Natural killer cell (primary cell): ENCODE measurements around the gene PLP1. TPM values are rescaled to one million over a fixed set of nuclear protein-coding genes. Genes with fewer than 3 reads are reported as not detected.

ENCODE experiments used
- ATAC-seq, 3 donors: fragments of 150-1000 bp in 2 of 3; fragments of 200-7000 bp in 1 of 3; cut with Tn5 transposase; 1 replicate in 1 of 3; 2 replicates in 2 of 3; pipeline ENCODE4 v1.10.0; 2021; ENCODE audit warnings: mild to moderate bottlenecking in 2 of 3, moderate library complexity in 2 of 3
- DNase-seq, 2 donors: peaks; one replicate each; pipeline versions ENCODE4 v3.0.0 to v3.0.0-alpha.2; 2013 to 2021; ENCODE audit warnings: mixed read lengths in 1 of 2
- H3K27ac ChIP-seq: one replicate; pipeline ENCODE4 v1.5.1; 2013; ENCODE audit warnings: mild to moderate bottlenecking, low read length
- H3K27me3 ChIP-seq: one replicate; pipeline ENCODE4 v1.6.1; 2013; ENCODE audit warnings: low read length; ENCODE audit not compliant: control insufficient read depth, insufficient read depth
- H3K36me3 ChIP-seq: one replicate; pipeline ENCODE4 v1.6.1; 2013; ENCODE audit warnings: low read length; ENCODE audit not compliant: control insufficient read depth, insufficient read depth
- H3K4me1 ChIP-seq: one replicate; pipeline ENCODE4 v1.6.1; 2013; ENCODE audit warnings: low read length; ENCODE audit not compliant: control insufficient read depth, insufficient read depth
- H3K4me3 ChIP-seq: one replicate; pipeline ENCODE4 v1.5.1; 2013; ENCODE audit warnings: low read length
- H3K9me3 ChIP-seq: one replicate; pipeline ENCODE4 v1.6.1; 2013; ENCODE audit warnings: low read length; ENCODE audit not compliant: control insufficient read depth, insufficient read depth
- H3K27ac Mint-ChIP-seq, 2 donors: one replicate each; pipeline ENCODE4 v1.8.0; 2022; ENCODE audit warnings: mild to moderate bottlenecking in 2 of 2, mixed read lengths in 2 of 2, moderate library complexity in 1 of 2
- H3K27me3 Mint-ChIP-seq, 2 donors: one replicate each; pipeline ENCODE4 v1.8.0; 2022; ENCODE audit warnings: low read depth in 2 of 2, mixed read lengths in 2 of 2
- H3K36me3 Mint-ChIP-seq: one replicate; pipeline ENCODE4 v1.8.0; 2022; ENCODE audit warnings: mixed read lengths
- H3K4me1 Mint-ChIP-seq, 2 donors: one replicate each; pipeline ENCODE4 v1.8.0; 2022; ENCODE audit warnings: mixed read lengths in 2 of 2
- H3K4me3 Mint-ChIP-seq: one replicate; pipeline ENCODE4 v1.8.0; 2022; ENCODE audit warnings: mild to moderate bottlenecking, moderate library complexity, mixed read lengths
- H3K9me3 Mint-ChIP-seq, 2 donors: one replicate each; pipeline ENCODE4 v1.8.0; 2022; ENCODE audit warnings: mixed read lengths in 2 of 2
- WGBS: methylation state at CpG from one replicate; pipeline ENCODE4 v1.1.7; 2013; ENCODE audit warnings: missing lambda C conversion rate; ENCODE audit not compliant: insufficient coverage; 5-methylcytosine and 5-hydroxymethylcytosine counted together
- intact Hi-C: fragments of 100-400 bp; cut with micrococcal nuclease; formaldehyde crosslinking; loops from one replicate; pipeline ENCODE4 v1.14.2; 2022
- total RNA-seq, 4 donors: library from RNA; stranded (reverse); fragments of 120-200 nt in 1 of 4; gene quantifications; one replicate each; pipeline versions ENCODE4 v1.2.3 to v1.2.4, GENCODE V29; 2013 to 2022
- TF ChIP-seq, protein P1 (sequence below): fragments of 200-600 bp; IDR thresholded peaks from one replicate; pipeline ENCODE4 v1.8.0; 2022; ENCODE audit warnings: antibody characterized with exemption

PLP1 gene
- total RNA-seq, 3 donors from 2014 or later (not counting 1 experiment from before 2014, with no cell fraction given), result not detected

DNA sequence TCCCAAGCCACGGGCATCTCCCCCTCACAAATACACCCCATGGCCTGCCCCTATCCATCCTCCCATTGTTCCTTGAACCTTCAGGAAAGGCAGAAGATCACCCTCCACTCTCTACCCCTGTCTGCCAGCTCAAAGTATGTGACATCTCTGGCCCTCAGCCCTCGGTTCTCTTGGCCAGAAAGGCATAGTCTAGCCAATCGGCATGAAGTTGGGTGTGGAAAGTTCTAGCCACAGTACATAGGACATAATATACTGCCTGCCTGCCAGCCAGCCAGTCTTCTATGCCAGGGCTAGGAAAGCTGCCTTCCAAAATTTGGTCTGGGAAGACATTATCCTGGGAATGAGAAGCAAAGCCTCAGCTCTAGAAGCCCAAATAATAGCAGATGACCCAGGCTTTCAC, 3.2 kb upstream of the PLP1 start:
- H3K4me3 ChIP-seq, result no peak overlapping the region
- Mint-ChIP-seq H3K9me3 (no peaks in the 10 kb centered on the region), H3K27ac (no peak overlapping the region), H3K4me1 (no peaks in the 10 kb centered on the region), H3K36me3 (no peaks in the 10 kb centered on the region), H3K27me3 (peaks cover 0 to 2% of the 10 kb centered on the region in 2 donors), H3K4me3 (no peak overlapping the region)
- intact Hi-C loops, result no loop called here
- no peaks in the 10 kb centered on the region for H3K36me3 ChIP-seq
- ATAC-seq (no peak), DNase-seq (no peak)
- 79% methylated on average over 3 of the region's 3 CpGs for WGBS
- H3K4me1 ChIP-seq, result no peaks in the 10 kb centered on the region
- no peaks in the 10 kb centered on the region for H3K9me3 ChIP-seq
- H3K27ac ChIP-seq, result no peak overlapping the region
- TF ChIP-seq, protein P1, sequence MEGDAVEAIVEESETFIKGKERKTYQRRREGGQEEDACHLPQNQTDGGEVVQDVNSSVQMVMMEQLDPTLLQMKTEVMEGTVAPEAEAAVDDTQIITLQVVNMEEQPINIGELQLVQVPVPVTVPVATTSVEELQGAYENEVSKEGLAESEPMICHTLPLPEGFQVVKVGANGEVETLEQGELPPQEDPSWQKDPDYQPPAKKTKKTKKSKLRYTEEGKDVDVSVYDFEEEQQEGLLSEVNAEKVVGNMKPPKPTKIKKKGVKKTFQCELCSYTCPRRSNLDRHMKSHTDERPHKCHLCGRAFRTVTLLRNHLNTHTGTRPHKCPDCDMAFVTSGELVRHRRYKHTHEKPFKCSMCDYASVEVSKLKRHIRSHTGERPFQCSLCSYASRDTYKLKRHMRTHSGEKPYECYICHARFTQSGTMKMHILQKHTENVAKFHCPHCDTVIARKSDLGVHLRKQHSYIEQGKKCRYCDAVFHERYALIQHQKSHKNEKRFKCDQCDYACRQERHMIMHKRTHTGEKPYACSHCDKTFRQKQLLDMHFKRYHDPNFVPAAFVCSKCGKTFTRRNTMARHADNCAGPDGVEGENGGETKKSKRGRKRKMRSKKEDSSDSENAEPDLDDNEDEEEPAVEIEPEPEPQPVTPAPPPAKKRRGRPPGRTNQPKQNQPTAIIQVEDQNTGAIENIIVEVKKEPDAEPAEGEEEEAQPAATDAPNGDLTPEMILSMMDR, result no peak
- no peaks in the 10 kb centered on the region for H3K27me3 ChIP-seq

DNA sequence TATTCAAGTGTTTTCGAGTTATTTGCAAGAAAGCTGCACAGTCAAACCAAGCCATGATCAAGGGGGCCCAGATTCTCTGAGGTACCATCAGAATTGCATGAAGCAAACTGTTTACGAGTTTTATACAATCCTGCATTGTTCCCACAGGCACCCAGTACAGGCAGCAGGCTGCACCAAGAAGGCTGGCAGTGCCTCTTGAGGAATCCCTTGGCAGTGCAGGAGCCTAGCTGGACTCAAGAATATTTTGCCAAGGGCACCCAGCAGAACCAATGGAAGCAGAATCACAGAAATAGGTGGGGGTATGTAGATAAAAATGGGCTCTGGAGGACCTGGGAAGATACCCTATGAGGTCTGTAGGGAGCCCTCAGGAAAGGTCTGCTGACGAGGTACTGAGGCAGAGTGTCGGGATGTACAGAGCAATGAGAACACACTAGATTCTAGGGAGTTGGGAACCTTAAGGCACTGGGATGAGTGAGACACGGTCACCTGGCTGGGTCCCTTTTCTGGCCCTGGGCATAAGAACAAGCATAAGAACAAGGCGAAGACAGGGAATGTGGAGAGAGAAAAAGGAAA, 2.5 kb upstream of the PLP1 start:
- TF ChIP-seq, protein P1, result no peak
- peaks cover 0 to 2% of the 10 kb centered on the region in 2 donors for H3K27me3 Mint-ChIP-seq
- Histone ChIP-seq H3K4me1 (no peaks in the 10 kb centered on the region), H3K9me3 (no peaks in the 10 kb centered on the region), H3K36me3 (no peaks in the 10 kb centered on the region), H3K4me3 (no peak overlapping the region), H3K27me3 (no peaks in the 10 kb centered on the region), H3K27ac (no peak overlapping the region)
- H3K4me3 Mint-ChIP-seq, result no peak overlapping the region
- intact Hi-C loops, result no loop called here
- H3K9me3 Mint-ChIP-seq, result no peaks in the 10 kb centered on the region
- H3K27ac Mint-ChIP-seq, result no peak overlapping the region
- ATAC-seq (no peak), DNase-seq (no peak)
- no peaks in the 10 kb centered on the region for H3K4me1 Mint-ChIP-seq
- no peaks in the 10 kb centered on the region for H3K36me3 Mint-ChIP-seq
- WGBS, result 78% methylated on average over 6 of the region's 6 CpGs

DNA sequence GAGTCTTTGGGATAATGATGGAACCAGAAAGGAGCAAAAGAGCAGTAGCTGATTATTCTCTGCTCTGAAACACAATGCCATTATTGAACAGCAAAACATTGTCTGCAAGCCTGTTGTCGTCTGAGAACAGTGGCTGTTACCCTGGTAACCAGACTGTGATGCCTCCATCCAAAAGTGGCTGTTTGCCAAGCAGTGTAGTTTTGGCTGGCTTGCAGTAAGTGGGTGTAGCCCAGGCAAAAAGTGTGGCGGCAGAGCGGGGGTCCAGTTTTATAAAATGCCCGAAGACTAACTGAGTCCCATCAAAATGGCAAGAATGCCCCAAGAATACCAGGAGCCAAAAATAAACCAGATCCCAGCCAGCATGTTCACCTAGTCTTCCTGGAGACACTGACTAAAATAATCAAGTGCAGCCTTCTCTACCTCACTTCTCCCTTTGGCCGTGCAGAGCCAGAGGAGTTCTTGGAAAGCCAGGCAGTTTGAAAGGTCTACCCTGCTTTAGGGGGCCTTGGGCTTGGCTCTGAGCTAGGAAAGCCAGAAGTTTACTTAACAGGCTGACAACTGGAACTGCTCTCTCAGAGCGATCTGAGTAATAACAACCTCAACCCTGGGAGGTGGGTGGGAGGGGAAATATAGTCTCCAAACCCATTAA, 2.6 kb downstream of the PLP1 start:
- H3K27ac ChIP-seq, result no peak overlapping the region
- no peaks in the 10 kb centered on the region for H3K9me3 ChIP-seq
- no peaks in the 10 kb centered on the region for H3K4me1 Mint-ChIP-seq
- ATAC-seq (no peak), DNase-seq (no peak)
- H3K4me3 ChIP-seq, result no peak overlapping the region
- peaks cover 0 to 2% of the 10 kb centered on the region in 2 donors for H3K27me3 Mint-ChIP-seq
- H3K27ac Mint-ChIP-seq, result no peak overlapping the region
- TF ChIP-seq, protein P1, result no peak
- no peaks in the 10 kb centered on the region for H3K9me3 Mint-ChIP-seq
- no peaks in the 10 kb centered on the region for H3K36me3 ChIP-seq
- WGBS, result 90% methylated on average over 5 of the region's 6 CpGs
- intact Hi-C loops, result no loop called here
- no peaks in the 10 kb centered on the region for H3K27me3 ChIP-seq
- no peaks in the 10 kb centered on the region for H3K36me3 Mint-ChIP-seq
- H3K4me3 Mint-ChIP-seq, result no peak overlapping the region
- H3K4me1 ChIP-seq, result no peaks in the 10 kb centered on the region
